IMR-90 (cell line): ENCODE measurements around the gene TBC1D16. TPM values are rescaled to one million over a fixed set of nuclear protein-coding genes. Genes with fewer than 3 reads are reported as not detected.

Experiments used
- ATAC-seq: fragments of 200-7000 bp; cut with Tn5 transposase; 2 replicates; pipeline ENCODE4 v1.9.1; 2020; ENCODE audit warnings: low read depth, mild to moderate bottlenecking, moderate library complexity
- BruUV-seq: library from RNA; stranded (reverse); fragments of 400-500 nt; replicated peaks from 2 replicates; lab custom pipeline; 2021; lab: Mats Ljungman, UMichigan
- CTCF ChIA-PET: fragments of 300-600 bp; formaldehyde crosslinking; extraction: SDS; loops from one replicate; lab custom pipeline; 2021; ENCODE audit warnings: antibody characterized with exemption; lab: Yijun Ruan, JAX
- POLR2A ChIA-PET: fragments of 300-600 bp; sonication (Branson Sonifier 250); formaldehyde crosslinking; loops from one replicate; lab custom pipeline; 2022; ENCODE audit warnings: antibody characterized with exemption; ENCODE audit not compliant: unreplicated experiment; lab: Charles Lee
- DNase-seq: peaks from one replicate; pipeline ENCODE4 v3.0.0; 2013
- H2AFZ ChIP-seq: replicated peaks from 2 replicates; pipeline ENCODE3; 2013; ENCODE audit warnings: low read length, mild to moderate bottlenecking; ENCODE audit not compliant: poor library complexity
- H2AK5ac ChIP-seq: 2 replicates; pipeline ENCODE4 v1.6.1; 2013; ENCODE audit warnings: low read depth, low read length, inconsistent platforms
- H2AK9ac ChIP-seq: replicated peaks from 2 replicates; pipeline ENCODE3; 2013; ENCODE audit warnings: mild to moderate bottlenecking, low read depth, low read length, moderate library complexity; ENCODE audit not compliant: poor library complexity
- H2BK120ac ChIP-seq: 2 replicates; pipeline ENCODE4 v1.6.1; 2013; ENCODE audit warnings: low read depth, low read length, inconsistent platforms
- H2BK15ac ChIP-seq: 3 replicates; pipeline ENCODE4 v1.6.1; 2013; ENCODE audit warnings: low read depth, low read length, inconsistent platforms
- H2BK20ac ChIP-seq: 2 replicates; pipeline ENCODE4 v1.6.1; 2013; ENCODE audit warnings: low read depth, mild to moderate bottlenecking, inconsistent platforms, low read length, moderate library complexity
- H2BK5ac ChIP-seq: 2 replicates; pipeline ENCODE4 v1.6.1; 2013; ENCODE audit warnings: mild to moderate bottlenecking, low read depth, low read length, inconsistent platforms; ENCODE audit not compliant: poor library complexity, severe bottlenecking
- H3K14ac ChIP-seq: replicated peaks from 2 replicates; pipeline ENCODE4 v1.6.1; 2013; ENCODE audit warnings: low read depth, low read length, inconsistent platforms
- H3K18ac ChIP-seq: 2 replicates; pipeline ENCODE4 v1.6.1; 2013; ENCODE audit warnings: low read depth, low read length, control low read depth
- H3K23ac ChIP-seq: 2 replicates; pipeline ENCODE4 v1.6.1; 2013; ENCODE audit warnings: low read depth, low read length, inconsistent platforms
- H3K27ac ChIP-seq: 2 replicates; pipeline ENCODE4 v1.5.1; 2013; ENCODE audit warnings: mild to moderate bottlenecking, control low read depth, low read length; ENCODE audit not compliant: insufficient read depth
- H3K27me3 ChIP-seq: 2 replicates; pipeline ENCODE4 v1.6.1; 2013; ENCODE audit warnings: low read length; ENCODE audit not compliant: control insufficient read depth, insufficient read depth
- H3K36me3 ChIP-seq: 2 replicates; pipeline ENCODE4 v1.6.1; 2013; ENCODE audit warnings: low read length, mixed read lengths; ENCODE audit not compliant: control insufficient read depth, insufficient read depth
- H3K4ac ChIP-seq: 2 replicates; pipeline ENCODE4 v1.6.1; 2013; ENCODE audit warnings: low read depth, low read length, inconsistent platforms
- H3K4me1 ChIP-seq: 2 replicates; pipeline ENCODE4 v1.6.1; 2013; ENCODE audit warnings: low read length, mixed read lengths; ENCODE audit not compliant: control insufficient read depth, insufficient read depth
- H3K4me2 ChIP-seq: 2 replicates; pipeline ENCODE4 v1.6.1; 2013; ENCODE audit warnings: low read depth, mild to moderate bottlenecking, control low read depth, low read length, moderate library complexity
- H3K4me3 ChIP-seq: 2 replicates; pipeline ENCODE4 v1.5.1; 2013; ENCODE audit warnings: low read depth, mild to moderate bottlenecking, control low read depth, low read length, moderate library complexity; ENCODE audit not compliant: insufficient read depth
- H3K56ac ChIP-seq: 2 replicates; pipeline ENCODE4 v1.6.1; 2013; ENCODE audit warnings: low read length, inconsistent platforms; ENCODE audit not compliant: insufficient read depth; ENCODE audit errors: extremely low read depth
- H3K79me1 ChIP-seq, 2 experiments: 2 replicates each; pipeline ENCODE4 v1.6.1; 2013; ENCODE audit warnings: low read length in 2 of 2, inconsistent platforms in 1 of 2, low read depth in 1 of 2
- H3K9ac ChIP-seq: 2 replicates; pipeline ENCODE4 v1.6.1; 2013; ENCODE audit warnings: low read depth, low read length, control low read depth
- H3K9me1 ChIP-seq: 2 replicates; pipeline ENCODE4 v1.6.1; 2013; ENCODE audit warnings: low read length, inconsistent platforms; ENCODE audit not compliant: insufficient read depth
- H3K9me3 ChIP-seq: 2 replicates; pipeline ENCODE4 v1.6.1; 2013; ENCODE audit warnings: low read length; ENCODE audit not compliant: control insufficient read depth, insufficient read depth
- H4K20me1 ChIP-seq: 2 replicates; pipeline ENCODE4 v1.6.1; 2013; ENCODE audit warnings: low read length, inconsistent platforms; ENCODE audit not compliant: insufficient read depth
- H4K5ac ChIP-seq: 2 replicates; pipeline ENCODE4 v1.6.1; 2013; ENCODE audit warnings: mild to moderate bottlenecking, low read depth, low read length, control low read depth
- H4K8ac ChIP-seq, 2 experiments: 2 replicates each; pipeline ENCODE4 v1.6.1; 2013; ENCODE audit warnings: low read depth in 2 of 2, low read length in 2 of 2, control low read depth in 1 of 2, inconsistent platforms in 1 of 2
- H4K91ac ChIP-seq: 2 replicates; pipeline ENCODE4 v1.6.1; 2013; ENCODE audit warnings: low read depth, low read length, inconsistent platforms; ENCODE audit not compliant: insufficient read depth
- BHLHE40 ChIP-seq: fragments of 150-350 bp; IDR thresholded peaks from 2 replicates; pipeline ENCODE4 v1.6.1; 2016; ENCODE audit warnings: mild to moderate bottlenecking, low read depth, low read length
- CEBPB ChIP-seq: IDR thresholded peaks from 2 replicates; pipeline ENCODE4 v1.6.1; 2012; ENCODE audit warnings: low read depth, low read length, improper control_type of control experiment
- CHD1 ChIP-seq: IDR thresholded peaks from 2 replicates; pipeline ENCODE4 v1.6.1; 2012; ENCODE audit warnings: low read depth, low read length, improper control_type of control experiment
- CTCF ChIP-seq: conservative IDR thresholded peaks from 2 replicates; pipeline ENCODE4 v1.5.1; 2012; ENCODE audit warnings: mild to moderate bottlenecking, low read depth, low read length, improper control_type of control experiment
- ELK1 ChIP-seq: fragments of 150-350 bp; IDR thresholded peaks from 2 replicates; pipeline ENCODE4 v1.6.1; 2016; ENCODE audit warnings: low read depth, mild to moderate bottlenecking, low read length, moderate library complexity, borderline replicate concordance
- FOS ChIP-seq: fragments of 150-350 bp; IDR thresholded peaks from 2 replicates; pipeline ENCODE4 v1.6.1; 2016; ENCODE audit warnings: low read depth, low read length
- MAFK ChIP-seq: IDR thresholded peaks from 2 replicates; pipeline ENCODE4 v1.6.1; 2012; ENCODE audit warnings: low read depth, low read length, improper control_type of control experiment
- MAZ ChIP-seq: IDR thresholded peaks from 2 replicates; pipeline ENCODE4 v1.6.1; 2012; ENCODE audit warnings: low read depth, mild to moderate bottlenecking, low read length, improper control_type of control experiment, moderate library complexity, borderline replicate concordance
- MXI1 ChIP-seq: IDR thresholded peaks from 2 replicates; pipeline ENCODE4 v1.6.1; 2012; ENCODE audit warnings: low read depth, mild to moderate bottlenecking, low read length, moderate library complexity, borderline replicate concordance
- NFE2L2 ChIP-seq: fragments of 150-350 bp; IDR thresholded peaks from 2 replicates; pipeline ENCODE4 v1.6.1; 2016; ENCODE audit warnings: low read depth, mild to moderate bottlenecking, low read length
- POLR2A ChIP-seq: IDR thresholded peaks from 2 replicates; pipeline ENCODE4 v1.6.1; 2012; ENCODE audit warnings: mild to moderate bottlenecking, low read depth, low read length
- RAD21 ChIP-seq: IDR thresholded peaks from 2 replicates; pipeline ENCODE4 v1.6.1; 2012; ENCODE audit warnings: low read length, improper control_type of control experiment
- RCOR1 ChIP-seq: IDR thresholded peaks from 2 replicates; pipeline ENCODE4 v1.6.1; 2012; ENCODE audit warnings: mild to moderate bottlenecking, low read length, improper control_type of control experiment; ENCODE audit not compliant: insufficient replicate concordance
- RFX5 ChIP-seq: IDR thresholded peaks from 2 replicates; pipeline ENCODE4 v1.8.0; 2012; ENCODE audit warnings: low read depth, mild to moderate bottlenecking, low read length, moderate library complexity
- SMC3 ChIP-seq: fragments of 150-350 bp; IDR thresholded peaks from 2 replicates; pipeline ENCODE4 v1.6.1; 2016; ENCODE audit warnings: low read depth, mild to moderate bottlenecking, antibody characterized with exemption, low read length, moderate library complexity
- USF2 ChIP-seq: fragments of 150-350 bp; IDR thresholded peaks from 2 replicates; pipeline ENCODE4 v1.6.1; 2017; ENCODE audit warnings: mild to moderate bottlenecking, antibody characterized with exemption, low read length, low read depth
- WGBS, 2 experiments: methylation state at CpG; one replicate each; pipeline versions ENCODE4 v1.1.5 to v1.1.7; 2013; ENCODE audit warnings: missing lambda C conversion rate in 2 of 2; ENCODE audit not compliant: insufficient read length in 1 of 2; ENCODE audit errors: extremely low coverage in 2 of 2; 5-methylcytosine and 5-hydroxymethylcytosine counted together
- dilution Hi-C: fragments of 300-500 bp; cut with HindIII; formaldehyde crosslinking; loops from one replicate; pipeline ENCODE4 v1.14.3; 2018; ENCODE audit warnings: low sequenced_read_pairs; ENCODE audit not compliant: unreplicated experiment
- in situ Hi-C: fragments of 300-500 bp; cut with MboI; formaldehyde crosslinking; loops from 3 replicates; pipeline ENCODE4 v1.14.3; 2019; ENCODE audit warnings: low sequenced_read_pairs, inconsistent platforms, mixed read lengths
- intact Hi-C: fragments of 100-400 bp; cut with micrococcal nuclease; formaldehyde crosslinking; loops from 2 replicates; pipeline ENCODE4 v1.10.0; 2022
- polyA plus RNA-seq, 3 experiments: library from polyadenylated mRNA; depleted of rRNA; stranded (reverse); fragments of >200 nt; gene quantifications; 2 replicates each; pipeline ENCODE4 v1.2.3, GENCODE V29; 2012; ENCODE audit warnings: low replicate concordance in 1 of 3
- total RNA-seq: library from RNA; depleted of rRNA; stranded (reverse); fragments of >200 nt; gene quantifications from 2 replicates; pipeline ENCODE4 v1.2.3, GENCODE V29; 2012

Gene TBC1D16
- total and polyA plus RNA-seq, 2 of the 4 experiments (the other 2 are of a cell fraction) = 10.1 to 16.7 TPM

- Histone ChIP-seq H4K20me1 (no peaks in the 10 kb centered on the region), H3K14ac (no peak overlapping the region), H3K4me1 (peaks cover 3% of the 10 kb centered on the region; the same call in 1 of the 2 replicates), H3K9me1 (peaks cover 4% of the 10 kb centered on the region; the same call in 1 of the 2 replicates), H3K18ac (no peak overlapping the region), H3K4ac (no peak overlapping the region), H3K4me2 (no peak overlapping the region), H3K27me3 (peaks cover 15% of the 10 kb centered on the region), H3K36me3 (peaks cover 10% of the 10 kb centered on the region), H2BK5ac (no peak overlapping the region), H2AFZ (peak overlapping the region; percentile 51), H4K91ac (no peak overlapping the region), H4K5ac (no peak overlapping the region), H3K79me1 (no peaks in the 10 kb centered on the region), H2AK9ac (no peak overlapping the region), H3K23ac (no peak overlapping the region), H3K9me3 (no peaks in the 10 kb centered on the region), H2BK15ac (no peak overlapping the region), H3K56ac (no peak overlapping the region), H3K27ac (no peak overlapping the region), H4K8ac (no peak overlapping the region), H3K4me3 (no peak overlapping the region), H3K9ac (no peak overlapping the region), H2BK120ac (no peak overlapping the region), H2AK5ac (no peak overlapping the region), H2BK20ac (no peak overlapping the region)
- 83% methylated on average over 6 of the region's 19 CpGs; no CpG with 5 or more reads in 1 of the 2 experiments for WGBS, 2 experiments
- intact Hi-C loops (no loop called here), dilution Hi-C loops (no loop called here), in situ Hi-C loops (no loop called here)
- no peak for DNase-seq
- POLR2A ChIA-PET = no interaction called here
- CTCF ChIA-PET = no interaction called here
- BruUV-seq = no TSS peak
- TF ChIP-seq RCOR1 (no peak), MAZ (no peak), CTCF (no peak), NFE2L2 (no peak), RFX5 (no peak), RAD21 (no peak), SMC3 (no peak), BHLHE40 (no peak), FOS (no peak), CEBPB (no peak), USF2 (no peak), MAFK (no peak), ELK1 (no peak), POLR2A (no peak), MXI1 (no peak), CHD1 (no peak)
- ATAC-seq = no peak
Observed at GRCh38 chr17:79935197-79935885, 100.3 kb downstream of the TBC1D16 start.
